T-cell (primary cell): Measurements from ENCODE around the gene SLC24A3. TPM values are rescaled to one million over a fixed set of nuclear protein-coding genes. Genes with fewer than 3 reads are reported as not detected.

Experiments
- ATAC-seq, 4 experiments: fragments of 200-7000 bp in 3 of 4; fragments of 150-1000 bp in 1 of 4; cut with Tn5 transposase; replicated peaks in 1 of 4; 1 replicate in 3 of 4; 2 replicates in 1 of 4; pipeline ENCODE4 v1.10.0; 2021; ENCODE audit warnings: moderate library complexity in 3 of 4, mild to moderate bottlenecking in 2 of 4, moderate number of reproducible peaks in 1 of 4
- CTCF ChIA-PET, 2 donors: fragments of 300-600 bp; sonication (Branson Sonifier 250); formaldehyde crosslinking; loops; one replicate each; lab custom pipeline; 2022; ENCODE audit warnings: antibody characterized with exemption in 2 of 2; lab: Charles Lee
- POLR2A ChIA-PET, 2 donors: fragments of 300-600 bp; sonication (Branson Sonifier 250); formaldehyde crosslinking; loops; one replicate each; lab custom pipeline; 2022; ENCODE audit warnings: antibody characterized with exemption in 2 of 2; lab: Charles Lee
- DNase-seq, 35 experiments: peaks; one replicate each; pipeline versions ENCODE4 v3.0.0 to v3.0.0-alpha.2; 2013 to 2023
- H3K27ac ChIP-seq: one replicate; pipeline ENCODE4 v1.5.1; 2013; ENCODE audit warnings: low read length
- H3K27me3 ChIP-seq, 2 experiments: replicated peaks in 1 of 2; 1 replicate in 1 of 2; 2 replicates in 1 of 2; pipeline versions ENCODE4 v1.6.1 to v1.7.0; 2013; ENCODE audit warnings: low read length in 1 of 2, mixed read lengths in 1 of 2; ENCODE audit not compliant: control insufficient read depth in 2 of 2, insufficient read depth in 2 of 2; ENCODE audit errors: extremely low read depth in 1 of 2
- H3K36me3 ChIP-seq, 2 donors: 1 replicate in 1 of 2; 2 replicates in 1 of 2; pipeline versions ENCODE4 v1.6.1 to v1.7.0; 2013; ENCODE audit warnings: low read length in 1 of 2; ENCODE audit not compliant: control insufficient read depth in 2 of 2, insufficient read depth in 1 of 2; ENCODE audit errors: extremely low read depth in 1 of 2
- H3K4me1 ChIP-seq, 2 experiments: 1 replicate in 1 of 2; 2 replicates in 1 of 2; pipeline versions ENCODE4 v1.6.1 to v1.7.0; 2013; ENCODE audit warnings: low read length in 2 of 2, mixed read lengths in 1 of 2; ENCODE audit not compliant: insufficient read depth in 2 of 2, control insufficient read depth in 1 of 2; ENCODE audit errors: extremely low read depth in 1 of 2
- H3K4me3 ChIP-seq, 2 donors: 1 replicate in 1 of 2; 2 replicates in 1 of 2; pipeline versions ENCODE4 v1.5.1 to v1.7.0; 2013; ENCODE audit warnings: mild to moderate bottlenecking in 2 of 2, low read length in 1 of 2, moderate library complexity in 1 of 2; ENCODE audit not compliant: control insufficient read depth in 1 of 2; ENCODE audit errors: extremely low read depth in 1 of 2
- H3K9me3 ChIP-seq: 2 replicates; pipeline ENCODE4 v1.7.0; 2013
- H3K27ac Mint-ChIP-seq, 2 donors: one replicate each; pipeline ENCODE4 v1.8.0; 2020 to 2021; ENCODE audit warnings: mild to moderate bottlenecking in 2 of 2, mixed read lengths in 2 of 2
- H3K27me3 Mint-ChIP-seq, 2 donors: one replicate each; pipeline ENCODE4 v1.8.0; 2021 to 2022; ENCODE audit warnings: mixed read lengths in 2 of 2
- H3K36me3 Mint-ChIP-seq: one replicate; pipeline ENCODE4 v1.8.0; 2021; ENCODE audit warnings: mixed read lengths
- H3K4me1 Mint-ChIP-seq, 3 donors: one replicate each; pipeline ENCODE4 v1.8.0; 2020 to 2022; ENCODE audit warnings: mixed read lengths in 3 of 3, mild to moderate bottlenecking in 1 of 3
- H3K4me3 Mint-ChIP-seq, 3 donors: one replicate each; pipeline ENCODE4 v1.8.0; 2020 to 2022; ENCODE audit warnings: mild to moderate bottlenecking in 3 of 3, mixed read lengths in 3 of 3, moderate library complexity in 3 of 3
- H3K9me3 Mint-ChIP-seq, 3 donors: one replicate each; pipeline ENCODE4 v1.8.0; 2020 to 2022; ENCODE audit warnings: mixed read lengths in 3 of 3
- WGBS: methylation state at CpG from one replicate; pipeline ENCODE4 v1.1.5; 2013; ENCODE audit warnings: missing lambda C conversion rate; ENCODE audit not compliant: insufficient coverage; 5-methylcytosine and 5-hydroxymethylcytosine counted together
- total RNA-seq, 35 experiments: library from RNA in 6 of 35; stranded (reverse) in 6 of 35; fragments of 120-200 nt in 1 of 35; gene quantifications; one replicate each; pipeline versions ENCODE4 v1.2.1 to v1.2.4 and lab custom pipeline; 2013 to 2026

SLC24A3 gene
- total RNA-seq, 5 donors from 2014 or later (not counting 1 experiment from before 2014, with no cell fraction given), result 0.06 to 0.25 (median 0.12) TPM

- POLR2A ChIA-PET, result no interaction called here
- ATAC-seq (no peak), DNase-seq (no peak)
- peaks cover 0 to 4% (median 0%) of the 10 kb centered on the region in 3 donors for H3K9me3 Mint-ChIP-seq
- no peak overlapping the region for H3K27ac ChIP-seq
- H3K27me3 ChIP-seq, result no peaks in the 10 kb centered on the region
- no peaks in the 10 kb centered on the region for H3K36me3 Mint-ChIP-seq
- peaks cover 0 to 1% of the 10 kb centered on the region in 2 donors for H3K27me3 Mint-ChIP-seq
- H3K27ac Mint-ChIP-seq, result no peak overlapping the region
- H3K9me3 ChIP-seq, result no peaks in the 10 kb centered on the region
- CTCF ChIA-PET, result no interaction called here
- WGBS, result no CpG with 5 or more reads among the region's 2 CpGs
- H3K4me3 ChIP-seq, result no peak overlapping the region
- H3K4me3 Mint-ChIP-seq, result no peak overlapping the region
- no peaks in the 10 kb centered on the region for H3K4me1 ChIP-seq
- no peaks in the 10 kb centered on the region for H3K36me3 ChIP-seq
- no peaks in the 10 kb centered on the region for H3K4me1 Mint-ChIP-seq
Observed at GRCh38 chr20:19351542-19351941, 139.1 kb downstream of the SLC24A3 start.

GRCh38 chr20:19354950-19355349, 142.5 kb downstream of the SLC24A3 start:
- peaks cover 0 to 4% (median 0%) of the 10 kb centered on the region in 3 donors for H3K9me3 Mint-ChIP-seq
- no peaks in the 10 kb centered on the region for H3K4me1 Mint-ChIP-seq
- H3K36me3 ChIP-seq, result no peaks in the 10 kb centered on the region
- WGBS, result no CpG with 5 or more reads among the region's 3 CpGs
- no peak overlapping the region for H3K27ac ChIP-seq
- H3K9me3 ChIP-seq, result no peaks in the 10 kb centered on the region
- H3K27me3 ChIP-seq, result no peaks in the 10 kb centered on the region
- H3K4me3 Mint-ChIP-seq, result no peak overlapping the region
- no peak overlapping the region for H3K4me3 ChIP-seq
- no peak for ATAC-seq
- ChIA-PET POLR2A (no interaction called here), CTCF (no interaction called here)
- no peaks in the 10 kb centered on the region for H3K36me3 Mint-ChIP-seq
- no peak for DNase-seq
- no peak overlapping the region for H3K27ac Mint-ChIP-seq
- H3K4me1 ChIP-seq, result no peaks in the 10 kb centered on the region
- H3K27me3 Mint-ChIP-seq, result peaks cover 0 to 1% of the 10 kb centered on the region in 2 donors

DNA sequence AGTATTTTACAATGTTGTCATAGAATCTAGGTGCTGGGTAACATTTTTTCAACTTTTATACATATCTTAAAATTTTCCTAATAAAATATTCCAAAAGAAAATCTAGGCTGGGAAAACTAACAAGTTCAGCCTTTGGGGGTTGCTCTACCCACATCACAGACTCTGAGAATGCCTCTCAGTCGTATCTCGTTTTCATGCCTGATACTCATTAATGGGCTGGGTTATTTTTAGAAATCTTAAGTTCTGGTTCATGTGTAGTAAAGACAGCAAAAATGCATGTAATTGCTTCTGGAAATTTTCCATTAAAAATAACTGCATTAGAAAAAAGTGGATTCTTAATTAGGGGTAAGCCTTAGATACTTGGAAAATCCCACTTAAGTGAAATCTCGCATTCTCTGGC, 149.3 kb downstream of the SLC24A3 start:
- no peaks in the 10 kb centered on the region for H3K36me3 ChIP-seq
- Mint-ChIP-seq H3K27me3 (no peaks in the 10 kb centered on the region), H3K36me3 (no peaks in the 10 kb centered on the region), H3K27ac (no peak overlapping the region), H3K4me3 (no peak overlapping the region), H3K9me3 (no peaks in the 10 kb centered on the region), H3K4me1 (no peaks in the 10 kb centered on the region)
- no peak overlapping the region for H3K27ac ChIP-seq
- CTCF ChIA-PET, result no interaction called here
- no peaks in the 10 kb centered on the region for H3K4me1 ChIP-seq
- DNase-seq, result no peak
- no peak overlapping the region for H3K4me3 ChIP-seq
- POLR2A ChIA-PET, result no interaction called here
- WGBS, result no CpG with 5 or more reads among the region's 3 CpGs
- H3K27me3 ChIP-seq, result no peaks in the 10 kb centered on the region
- no peaks in the 10 kb centered on the region for H3K9me3 ChIP-seq
- no peak for ATAC-seq

DNA sequence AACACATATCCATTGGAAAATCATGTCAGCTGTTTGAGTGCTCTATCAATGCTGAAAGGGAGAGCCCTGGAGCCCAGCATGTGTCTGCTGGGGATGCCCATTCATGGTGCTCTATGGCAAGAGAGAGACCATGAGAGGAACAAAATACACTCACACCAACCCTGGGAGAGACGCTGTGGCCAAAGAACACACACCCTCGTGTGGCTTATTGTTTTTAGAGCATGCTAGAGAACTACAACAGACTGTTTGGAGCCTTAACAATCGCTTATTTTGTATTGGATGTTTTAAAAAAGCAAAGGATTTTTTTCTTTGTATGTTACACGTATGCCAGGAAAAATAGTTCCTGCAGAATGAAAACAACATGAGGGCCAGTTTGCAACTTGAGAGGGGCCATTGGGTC, 151.0 kb downstream of the SLC24A3 start:
- ChIA-PET POLR2A (no interaction called here), CTCF (no interaction called here)
- Mint-ChIP-seq H3K4me3 (no peak overlapping the region), H3K4me1 (no peaks in the 10 kb centered on the region), H3K9me3 (no peaks in the 10 kb centered on the region), H3K27me3 (no peaks in the 10 kb centered on the region), H3K36me3 (no peaks in the 10 kb centered on the region), H3K27ac (no peak overlapping the region)
- DNase-seq (no peak), ATAC-seq (no peak)
- no peak overlapping the region for H3K4me3 ChIP-seq
- H3K27ac ChIP-seq, result no peak overlapping the region
- no peaks in the 10 kb centered on the region for H3K27me3 ChIP-seq
- WGBS, result 75% methylated on average over 2 of the region's 4 CpGs
- no peaks in the 10 kb centered on the region for H3K36me3 ChIP-seq
- H3K9me3 ChIP-seq, result no peaks in the 10 kb centered on the region
- H3K4me1 ChIP-seq, result no peaks in the 10 kb centered on the region

DNA sequence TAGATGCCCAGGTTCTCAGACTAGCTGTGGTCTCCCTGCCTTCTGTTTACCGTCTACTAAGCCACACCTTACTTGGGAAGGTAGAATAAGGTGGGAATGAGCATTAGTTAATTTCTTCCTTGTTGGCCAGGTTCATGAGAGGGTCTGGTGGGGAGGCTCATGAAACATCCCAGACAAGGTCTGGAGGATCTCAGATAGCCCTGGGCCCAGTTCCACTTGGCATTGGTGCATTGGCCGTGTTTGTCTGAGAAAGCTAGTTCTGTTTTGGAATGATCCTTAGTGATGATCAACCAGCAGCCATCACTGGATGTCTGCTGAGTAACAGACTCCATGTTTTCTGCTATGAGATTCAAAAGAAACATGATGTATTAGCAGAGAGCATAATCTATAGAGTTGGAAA, 155.1 kb downstream of the SLC24A3 start:
- DNase-seq, result no peak
- Histone ChIP-seq H3K4me3 (no peak overlapping the region), H3K4me1 (no peaks in the 10 kb centered on the region), H3K9me3 (no peaks in the 10 kb centered on the region), H3K27ac (no peak overlapping the region), H3K36me3 (no peaks in the 10 kb centered on the region), H3K27me3 (peaks cover 0 to 1% of the 10 kb centered on the region in 2 experiments)
- POLR2A ChIA-PET, result no interaction called here
- WGBS, result 83% methylated on average over 1 of the region's 2 CpGs
- Mint-ChIP-seq H3K4me1 (no peaks in the 10 kb centered on the region), H3K9me3 (peaks cover 0 to 4% (median 0%) of the 10 kb centered on the region in 3 donors), H3K36me3 (no peaks in the 10 kb centered on the region), H3K27me3 (no peaks in the 10 kb centered on the region), H3K27ac (no peak overlapping the region), H3K4me3 (no peak overlapping the region)
- no peak for ATAC-seq
- CTCF ChIA-PET, result no interaction called here

DNA sequence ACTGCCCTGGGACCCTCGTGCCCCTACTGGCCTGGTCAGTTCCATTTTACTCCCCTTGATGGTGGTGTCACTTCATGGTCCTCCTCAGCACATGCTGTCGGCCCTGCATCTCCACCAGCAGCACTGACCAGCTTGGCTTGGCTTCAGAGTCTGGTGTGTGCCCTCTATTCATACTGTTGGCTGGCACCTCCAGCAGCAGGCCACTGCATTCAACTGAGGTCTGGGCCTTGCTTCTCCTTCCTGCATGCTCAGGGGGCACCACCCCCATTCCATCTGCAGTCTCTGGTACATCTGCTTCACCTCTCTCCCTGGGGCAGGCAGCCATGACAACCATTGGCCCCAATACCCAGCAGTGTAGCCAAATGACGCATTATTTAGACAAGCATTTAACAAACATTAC, 155.9 kb downstream of the SLC24A3 start:
- POLR2A ChIA-PET, result no interaction called here
- Mint-ChIP-seq H3K4me3 (no peak overlapping the region), H3K9me3 (peaks cover 0 to 4% (median 0%) of the 10 kb centered on the region in 3 donors), H3K36me3 (no peaks in the 10 kb centered on the region), H3K4me1 (no peaks in the 10 kb centered on the region), H3K27me3 (no peaks in the 10 kb centered on the region), H3K27ac (no peak overlapping the region)
- Histone ChIP-seq H3K27me3 (peaks cover 0 to 3% of the 10 kb centered on the region in 2 experiments), H3K4me3 (no peak overlapping the region), H3K27ac (no peak overlapping the region), H3K36me3 (no peaks in the 10 kb centered on the region), H3K4me1 (no peaks in the 10 kb centered on the region), H3K9me3 (no peaks in the 10 kb centered on the region)
- CTCF ChIA-PET, result no interaction called here
- WGBS, result 67% methylated on average over 3 of the region's 3 CpGs
- no peak for ATAC-seq
- no peak for DNase-seq
